ENCODE results near the gene ERC2.

Gene ERC2

DNA sequence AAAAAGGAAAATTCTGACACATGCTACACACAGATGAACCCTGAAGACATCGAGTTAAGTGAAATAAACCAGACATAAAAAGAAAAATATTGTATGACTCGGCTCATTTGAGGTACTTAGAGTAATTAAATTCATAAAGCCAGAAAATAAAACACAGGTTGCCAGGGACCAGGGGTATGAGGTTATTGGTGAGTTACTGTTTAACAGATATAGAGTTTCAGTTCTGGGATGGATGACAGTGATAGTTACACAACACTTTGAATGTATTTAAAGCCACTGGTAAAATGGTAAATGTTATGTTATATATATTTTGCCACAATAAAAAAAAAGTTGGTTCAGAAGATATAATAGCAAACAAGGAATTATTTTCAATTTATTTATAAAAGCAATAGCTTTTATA lies 545.1 kb downstream of the ERC2 start:
- Histone ChIP-seq H3K9ac (ENCODE audit: low read depth, low read length) (no peak overlapping the region), H3K9me3 (ENCODE audit: control insufficient read depth, insufficient read depth, low read length) (no peaks in the 10 kb centered on the region), H3K4me1 (ENCODE audit: insufficient read depth, low read length) (no peaks in the 10 kb centered on the region), H3K36me3 (ENCODE audit: insufficient read depth, low read length) (no peaks in the 10 kb centered on the region)

DNA sequence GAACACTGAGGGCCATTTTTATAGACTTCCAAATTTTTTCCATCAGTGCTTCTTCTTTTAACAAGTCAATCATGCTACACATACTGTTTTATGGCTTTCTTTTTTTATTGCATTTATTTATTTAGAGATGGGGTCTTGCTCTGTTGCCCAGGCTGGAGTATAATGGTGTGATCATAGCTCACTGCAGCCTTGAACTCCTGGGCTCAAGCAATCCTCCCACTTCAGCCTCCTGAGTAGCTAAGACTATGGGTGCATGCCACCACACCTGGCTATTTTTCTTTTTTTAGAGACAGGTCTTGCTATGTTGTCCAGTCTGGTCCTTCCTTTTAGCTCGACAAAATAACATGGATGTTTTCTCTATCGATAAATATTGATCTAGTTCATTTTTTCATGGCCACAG lies 555.4 kb downstream of the ERC2 start:
- Histone ChIP-seq H3K9ac (ENCODE audit: low read depth, low read length) (no peak overlapping the region), H3K36me3 (ENCODE audit: insufficient read depth, low read length) (no peaks in the 10 kb centered on the region), H3K4me1 (ENCODE audit: insufficient read depth, low read length) (no peaks in the 10 kb centered on the region), H3K9me3 (ENCODE audit: control insufficient read depth, insufficient read depth, low read length) (no peaks in the 10 kb centered on the region)

DNA sequence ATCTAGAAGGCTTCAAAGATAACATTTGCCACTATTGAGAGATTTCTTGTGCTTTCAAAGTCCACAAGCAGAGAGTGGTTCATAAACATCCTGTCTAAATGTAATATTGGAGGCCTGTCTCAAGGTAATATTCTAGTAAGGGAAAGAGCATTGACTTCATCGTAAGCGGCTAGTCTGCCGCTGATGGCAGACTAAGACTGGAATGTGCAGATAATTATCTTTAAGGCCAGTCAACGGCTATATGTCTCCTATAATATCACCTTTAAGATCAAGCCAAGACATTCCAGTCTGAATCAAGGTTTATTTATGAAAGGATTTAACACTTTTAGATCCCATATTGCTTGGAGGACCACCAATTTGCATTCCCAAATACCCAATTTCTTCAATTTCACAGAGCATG lies 557.0 kb downstream of the ERC2 start:
- Histone ChIP-seq H3K4me1 (ENCODE audit: insufficient read depth, low read length) (no peaks in the 10 kb centered on the region), H3K36me3 (ENCODE audit: insufficient read depth, low read length) (no peaks in the 10 kb centered on the region), H3K9me3 (ENCODE audit: control insufficient read depth, insufficient read depth, low read length) (no peaks in the 10 kb centered on the region), H3K9ac (ENCODE audit: low read depth, low read length) (no peak overlapping the region)

DNA sequence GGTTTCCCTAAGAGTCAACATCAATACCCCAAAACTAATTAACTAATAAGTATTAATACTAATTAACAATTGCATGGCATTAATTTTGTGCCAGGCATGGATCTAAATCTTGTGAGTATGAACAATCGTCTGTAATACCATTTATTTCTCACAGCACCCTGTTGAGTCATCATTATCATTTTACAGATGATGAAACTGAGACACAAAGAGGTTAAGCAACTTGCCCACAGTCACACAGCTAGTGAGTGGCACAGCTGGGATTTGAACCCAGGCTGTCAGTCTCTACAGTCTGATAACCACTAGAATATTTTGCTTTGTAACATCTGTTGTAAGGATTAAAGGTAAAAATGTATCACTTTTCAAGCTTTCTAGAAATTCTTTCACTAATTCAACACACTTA lies 557.7 kb downstream of the ERC2 start:
- H3K9me3 ChIP-seq (ENCODE audit: control insufficient read depth, insufficient read depth, low read length): no peaks in the 10 kb centered on the region
- no peak overlapping the region for H3K9ac ChIP-seq (ENCODE audit: low read depth, low read length)
- no peaks in the 10 kb centered on the region for H3K36me3 ChIP-seq (ENCODE audit: insufficient read depth, low read length)
- no peaks in the 10 kb centered on the region for H3K4me1 ChIP-seq (ENCODE audit: insufficient read depth, low read length)

DNA sequence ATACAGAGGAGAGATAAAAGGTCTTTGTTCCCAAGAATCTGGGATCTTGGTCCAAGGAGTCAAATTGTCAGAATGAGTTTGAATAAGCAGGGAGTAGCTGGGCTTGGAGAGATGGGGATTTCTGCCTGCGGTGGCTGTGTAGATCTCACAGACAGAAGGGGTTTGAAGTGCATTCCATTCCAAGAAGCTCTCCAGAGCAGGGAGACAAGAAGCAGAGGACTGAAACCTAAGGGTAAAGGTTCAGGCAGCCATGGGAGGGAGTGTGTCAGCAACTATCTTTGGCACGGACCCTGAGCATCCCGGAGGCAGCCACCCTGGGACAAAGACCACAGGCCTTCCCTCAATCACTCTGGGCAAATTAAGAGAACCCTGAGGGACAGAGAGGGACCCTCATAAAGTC lies 558.9 kb downstream of the ERC2 start:
- H3K4me1 ChIP-seq (ENCODE audit: insufficient read depth, low read length): no peaks in the 10 kb centered on the region
- H3K9me3 ChIP-seq (ENCODE audit: control insufficient read depth, insufficient read depth, low read length): no peaks in the 10 kb centered on the region
- no peaks in the 10 kb centered on the region for H3K36me3 ChIP-seq (ENCODE audit: insufficient read depth, low read length)
- no peak overlapping the region for H3K9ac ChIP-seq (ENCODE audit: low read depth, low read length)

DNA sequence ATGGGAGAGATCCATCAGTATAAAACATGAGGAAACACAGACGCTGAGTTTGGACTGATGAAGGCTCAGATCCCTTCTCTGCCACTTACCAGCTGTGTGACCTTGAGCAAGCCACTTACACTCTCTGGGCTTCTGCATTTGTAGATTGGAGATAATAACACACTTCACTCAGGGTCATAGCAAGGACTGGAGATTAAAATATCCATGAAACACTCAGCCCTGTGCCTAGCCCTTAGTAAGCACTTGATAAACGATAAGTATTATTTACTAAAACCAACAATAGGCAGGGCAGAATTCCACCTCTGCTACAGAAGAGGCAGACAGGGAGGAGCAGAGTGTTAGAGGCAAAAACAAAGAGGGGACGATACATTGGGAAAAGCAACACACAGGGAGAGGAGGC lies 560.7 kb downstream of the ERC2 start:
- Histone ChIP-seq H3K9me3 (ENCODE audit: control insufficient read depth, insufficient read depth, low read length) (no peaks in the 10 kb centered on the region), H3K36me3 (ENCODE audit: insufficient read depth, low read length) (no peaks in the 10 kb centered on the region), H3K9ac (ENCODE audit: low read depth, low read length) (no peak overlapping the region), H3K4me1 (ENCODE audit: insufficient read depth, low read length) (no peaks in the 10 kb centered on the region)

DNA sequence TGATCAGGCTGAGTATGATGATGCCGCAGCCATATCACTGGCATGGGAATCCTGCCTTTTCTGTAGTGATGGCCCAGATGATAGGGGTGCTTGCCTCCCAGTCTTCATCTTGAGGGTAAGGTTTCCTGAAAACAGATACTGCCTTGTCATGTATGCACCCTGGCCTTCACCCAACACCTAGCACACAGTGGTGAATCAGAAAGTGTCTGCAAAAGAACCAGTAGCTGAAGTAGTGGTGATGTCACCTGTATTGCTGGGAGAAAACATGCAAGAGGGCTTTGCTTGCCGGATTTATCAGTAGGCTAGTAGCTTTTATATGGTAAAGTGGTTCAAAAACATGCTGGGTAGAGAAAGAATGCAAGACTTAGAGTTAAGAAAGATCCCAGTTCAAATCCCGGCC lies 561.4 kb downstream of the ERC2 start:
- Histone ChIP-seq H3K9me3 (ENCODE audit: control insufficient read depth, insufficient read depth, low read length) (no peaks in the 10 kb centered on the region), H3K4me1 (ENCODE audit: insufficient read depth, low read length) (no peaks in the 10 kb centered on the region), H3K36me3 (ENCODE audit: insufficient read depth, low read length) (no peaks in the 10 kb centered on the region), H3K9ac (ENCODE audit: low read depth, low read length) (no peak overlapping the region)

DNA sequence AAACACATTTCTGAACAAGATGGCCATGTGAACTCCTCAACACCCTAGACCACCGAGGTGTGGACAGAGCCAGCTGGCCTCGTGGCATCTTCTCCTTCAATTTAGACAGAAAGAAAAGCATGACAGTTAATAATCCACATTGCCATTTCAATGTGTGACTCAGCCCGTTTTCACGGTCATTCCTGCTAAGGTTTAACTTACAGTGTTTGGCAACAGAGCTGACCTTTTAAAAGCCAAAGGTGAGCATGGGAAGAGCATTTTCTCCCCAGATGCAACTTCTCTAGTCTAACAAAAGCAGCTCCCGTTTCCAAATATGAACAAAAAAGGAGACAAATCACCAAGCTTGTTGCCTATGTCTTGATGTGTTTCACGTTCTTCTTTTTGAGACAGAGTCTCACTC lies 563.6 kb downstream of the ERC2 start:
- no peaks in the 10 kb centered on the region for H3K9me3 ChIP-seq (ENCODE audit: control insufficient read depth, insufficient read depth, low read length)
- H3K9ac ChIP-seq (ENCODE audit: low read depth, low read length): no peak overlapping the region
- H3K4me1 ChIP-seq (ENCODE audit: insufficient read depth, low read length): no peaks in the 10 kb centered on the region
- no peaks in the 10 kb centered on the region for H3K36me3 ChIP-seq (ENCODE audit: insufficient read depth, low read length)

DNA sequence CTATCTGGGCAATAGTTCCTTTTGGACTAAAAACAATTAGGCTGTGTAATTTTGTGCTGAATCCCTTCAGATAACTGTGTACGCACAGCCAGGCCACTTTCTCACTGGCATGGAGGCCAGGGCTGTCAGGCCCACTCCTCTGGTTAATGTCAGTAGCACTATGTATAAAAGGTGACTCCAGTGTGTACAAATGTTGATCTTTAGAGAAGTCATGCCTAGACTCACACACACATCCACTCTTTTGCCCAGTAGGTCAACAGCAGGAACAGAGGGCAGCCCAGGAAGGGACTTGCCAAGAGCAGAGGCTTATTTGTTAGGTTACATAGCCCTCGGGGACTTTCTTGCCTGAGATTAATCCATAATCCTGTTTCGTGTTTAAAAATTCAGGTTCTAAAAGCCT lies 564.6 kb downstream of the ERC2 start:
- H3K36me3 ChIP-seq (ENCODE audit: insufficient read depth, low read length): no peaks in the 10 kb centered on the region
- H3K9ac ChIP-seq (ENCODE audit: low read depth, low read length): no peak overlapping the region
- H3K9me3 ChIP-seq (ENCODE audit: control insufficient read depth, insufficient read depth, low read length): no peaks in the 10 kb centered on the region
- no peaks in the 10 kb centered on the region for H3K4me1 ChIP-seq (ENCODE audit: insufficient read depth, low read length)

DNA sequence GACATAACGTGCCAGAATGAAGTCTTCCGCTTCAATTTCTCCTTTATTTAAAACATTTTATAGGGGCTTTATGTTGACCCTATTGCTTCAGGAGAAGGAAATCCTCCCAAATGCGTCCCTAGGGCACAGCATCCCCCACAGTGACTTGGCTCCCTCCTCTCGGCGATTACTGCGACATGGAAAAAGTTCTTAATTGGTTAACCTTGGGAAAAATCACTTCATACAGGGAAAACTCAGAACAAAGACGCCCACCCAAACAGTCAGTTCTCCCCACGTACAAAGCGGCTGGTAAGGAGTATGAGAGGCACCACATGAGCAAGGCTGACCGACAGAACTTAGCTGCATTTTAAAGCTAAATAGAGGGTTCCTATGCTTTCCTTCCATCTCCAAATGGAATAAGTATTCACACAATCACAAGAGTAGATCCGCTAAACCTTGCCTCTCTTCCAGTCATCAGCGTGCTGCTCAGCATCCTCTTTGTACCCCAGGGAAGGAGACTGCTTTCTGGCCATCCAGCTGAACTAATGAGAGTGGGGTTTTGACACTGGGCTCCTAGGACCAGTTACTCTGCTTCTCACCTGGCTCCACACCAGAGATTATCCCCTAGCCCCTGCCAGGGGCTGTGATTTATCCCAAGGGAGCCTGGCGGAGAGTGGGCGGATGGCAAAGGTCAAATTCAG lies 565.9 kb downstream of the ERC2 start:
- Histone ChIP-seq H3K9me3 (ENCODE audit: control insufficient read depth, insufficient read depth, low read length) (no peaks in the 10 kb centered on the region), H3K9ac (ENCODE audit: low read depth, low read length) (no peak overlapping the region), H3K4me1 (ENCODE audit: insufficient read depth, low read length) (no peaks in the 10 kb centered on the region)

DNA sequence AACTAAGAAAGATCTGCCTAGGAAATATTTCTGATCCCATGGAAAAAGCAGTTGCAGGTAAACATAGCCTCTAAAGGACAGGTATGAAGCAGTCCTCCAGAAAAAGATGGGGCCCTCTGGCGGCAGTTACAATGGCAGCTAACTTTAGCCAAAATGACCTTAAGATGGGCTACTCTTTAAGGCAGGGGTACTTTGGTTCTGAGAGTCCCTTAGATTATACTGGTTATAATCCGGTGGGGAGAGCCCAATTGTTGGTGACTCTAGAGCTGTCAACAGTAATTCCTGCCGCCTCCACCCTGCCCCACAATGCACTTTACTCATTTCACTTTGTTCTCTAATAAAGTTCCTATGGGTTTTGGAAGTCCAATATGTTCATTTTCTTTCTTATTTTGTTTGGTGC lies 568.4 kb downstream of the ERC2 start:
- H3K9ac ChIP-seq (ENCODE audit: low read depth, low read length): no peak overlapping the region
- no peaks in the 10 kb centered on the region for H3K36me3 ChIP-seq (ENCODE audit: insufficient read depth, low read length)
- H3K4me1 ChIP-seq (ENCODE audit: insufficient read depth, low read length): no peaks in the 10 kb centered on the region

More for the DNA sequence above, 565.9 kb downstream of the ERC2 start:
- H3K36me3 ChIP-seq (ENCODE audit: insufficient read depth, low read length): no peaks in the 10 kb centered on the region

DNA sequence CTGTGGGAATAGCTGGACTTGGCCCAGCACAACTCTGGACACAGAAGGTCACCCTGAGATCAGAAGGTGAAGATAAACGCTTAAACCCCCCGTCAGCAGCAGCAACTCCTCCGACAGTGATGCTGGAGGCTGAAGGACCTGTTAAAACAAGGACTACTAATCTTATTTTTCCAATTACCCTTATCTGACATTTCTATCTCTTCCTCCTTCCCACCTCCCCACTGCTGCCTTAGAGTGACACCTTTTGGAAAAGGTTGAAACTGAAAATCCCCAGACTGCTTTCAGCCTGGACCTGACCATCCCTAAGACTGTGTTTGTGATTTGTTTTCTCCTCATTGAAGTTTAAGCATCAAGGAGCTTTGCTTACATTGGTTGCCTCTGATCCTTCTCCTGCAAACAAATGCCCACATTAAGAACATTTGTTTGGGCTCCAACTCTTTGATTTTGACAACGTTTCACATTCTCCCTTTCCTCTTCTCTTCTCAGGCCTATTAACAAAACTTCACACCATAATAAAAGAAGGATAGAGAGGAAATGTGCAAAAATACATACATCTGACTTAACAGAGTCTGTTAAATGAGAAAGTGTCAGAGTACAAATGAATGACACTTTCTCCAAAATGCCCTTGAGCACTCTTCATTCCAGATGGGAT lies 570.6 kb downstream of the ERC2 start:
- Histone ChIP-seq H3K36me3 (ENCODE audit: insufficient read depth, low read length) (no peaks in the 10 kb centered on the region), H3K9me3 (ENCODE audit: control insufficient read depth, insufficient read depth, low read length) (no peaks in the 10 kb centered on the region), H3K9ac (ENCODE audit: low read depth, low read length) (no peak overlapping the region), H3K4me1 (ENCODE audit: insufficient read depth, low read length) (no peaks in the 10 kb centered on the region)

More for the DNA sequence above, 568.4 kb downstream of the ERC2 start:
- H3K9me3 ChIP-seq (ENCODE audit: control insufficient read depth, insufficient read depth, low read length): no peaks in the 10 kb centered on the region

DNA sequence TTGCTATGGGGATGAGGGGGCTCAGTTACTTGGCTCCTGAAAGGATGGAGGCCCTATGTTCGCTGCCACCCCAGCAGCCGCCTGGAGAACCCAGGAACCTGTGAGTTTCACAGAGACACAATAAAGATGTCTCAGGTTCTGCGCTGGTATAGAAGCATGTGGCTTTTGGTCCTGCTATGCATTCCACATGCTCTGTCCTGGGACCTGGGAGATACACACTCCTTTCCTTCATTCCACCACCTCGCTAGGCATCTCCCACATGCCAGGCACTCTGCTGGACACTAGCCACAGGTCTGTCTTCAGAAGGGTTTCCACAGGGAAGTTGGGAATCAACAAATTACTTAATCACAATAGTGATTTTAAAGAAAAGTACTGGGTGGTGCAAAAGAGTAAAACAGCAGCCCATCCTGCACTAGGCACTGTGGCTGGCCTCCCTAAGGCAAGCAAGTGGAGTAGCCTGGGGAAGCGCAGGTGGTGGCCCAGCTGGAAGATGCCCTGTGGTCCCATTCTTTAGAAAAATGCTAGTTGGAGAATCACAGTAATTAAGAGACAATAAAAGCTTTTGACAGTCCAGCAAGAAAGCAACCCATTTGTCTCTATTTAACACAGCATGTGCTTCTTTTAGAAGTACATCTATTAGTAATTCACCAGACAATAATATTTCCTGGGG lies 572.2 kb downstream of the ERC2 start:
- no peaks in the 10 kb centered on the region for H3K4me1 ChIP-seq (ENCODE audit: insufficient read depth, low read length)
- H3K9ac ChIP-seq (ENCODE audit: low read depth, low read length): no peak overlapping the region
- no peaks in the 10 kb centered on the region for H3K36me3 ChIP-seq (ENCODE audit: insufficient read depth, low read length)
- H3K9me3 ChIP-seq (ENCODE audit: control insufficient read depth, insufficient read depth, low read length): no peaks in the 10 kb centered on the region

DNA sequence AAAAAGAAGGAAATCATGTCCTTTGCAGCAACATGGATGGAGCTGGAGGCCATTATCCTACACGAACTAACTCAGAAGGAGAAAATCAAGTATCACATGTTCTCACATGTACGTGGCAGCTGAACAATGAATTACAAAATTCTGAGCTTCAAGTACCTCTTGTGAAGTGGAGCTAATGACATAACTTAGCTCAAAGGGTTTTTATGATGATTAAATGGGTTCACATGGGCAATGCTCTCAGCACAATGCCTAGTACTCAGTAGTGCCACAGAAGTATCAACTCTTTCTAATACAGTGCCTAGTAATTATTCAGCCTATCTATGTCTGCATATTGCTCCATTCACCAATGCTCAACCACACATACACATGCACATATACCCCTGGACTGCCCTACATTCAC lies 573.7 kb downstream of the ERC2 start:
- Histone ChIP-seq H3K4me1 (ENCODE audit: insufficient read depth, low read length) (no peaks in the 10 kb centered on the region), H3K9me3 (ENCODE audit: control insufficient read depth, insufficient read depth, low read length) (no peaks in the 10 kb centered on the region), H3K36me3 (ENCODE audit: insufficient read depth, low read length) (no peaks in the 10 kb centered on the region), H3K9ac (ENCODE audit: low read depth, low read length) (no peak overlapping the region)

DNA sequence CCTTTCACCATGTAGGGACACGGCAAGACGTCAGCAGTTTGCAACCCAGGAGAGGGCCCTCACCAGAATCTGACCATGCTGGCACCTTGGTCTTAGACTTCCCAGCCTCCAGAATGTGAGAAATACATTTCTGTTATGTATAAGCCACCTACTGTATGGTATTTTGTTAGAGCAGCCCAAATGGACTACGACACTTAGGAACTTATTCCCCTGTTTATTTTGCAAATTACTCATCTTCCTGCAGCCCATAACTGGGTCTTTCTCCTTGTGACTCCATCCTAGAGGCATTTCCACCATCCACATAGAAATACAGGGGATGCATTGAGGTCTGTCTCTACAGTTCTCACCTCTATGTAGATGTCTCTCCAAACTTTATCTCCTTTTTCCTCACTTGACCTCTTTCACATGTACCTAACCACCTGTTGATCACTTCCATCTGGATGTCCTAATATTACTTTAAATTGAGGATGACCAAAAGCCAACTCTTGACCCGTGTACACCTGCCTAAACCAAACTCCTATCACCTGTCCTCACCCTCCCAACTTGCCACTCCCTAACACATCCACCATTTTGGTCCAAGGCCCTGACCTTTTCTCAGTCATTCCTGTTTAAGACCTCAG lies 575.1 kb downstream of the ERC2 start:
- Histone ChIP-seq H3K9me3 (ENCODE audit: control insufficient read depth, insufficient read depth, low read length) (no peaks in the 10 kb centered on the region), H3K9ac (ENCODE audit: low read depth, low read length) (no peak overlapping the region), H3K36me3 (ENCODE audit: insufficient read depth, low read length) (no peaks in the 10 kb centered on the region), H3K4me1 (ENCODE audit: insufficient read depth, low read length) (peaks cover 3% of the 10 kb centered on the region; the same call in 1 of the 2 replicates)
